H54 (cell line): Measurements from ENCODE around the gene CSNK2A1.

Source experiments
- DNase-seq: peaks from one replicate; pipeline ENCODE4 v3.0.0; 2011; ENCODE audit warnings: low spot score, mixed read lengths; ENCODE audit not compliant: insufficient read length
- FAIRE-seq: peaks from 3 replicates; lab custom pipeline; 2011; peaks lifted over from hg19 to GRCh38; lab: Jason Lieb, UNC
- POLR2A ChIP-seq: IDR thresholded peaks from 2 replicates; pipeline ENCODE4 v1.6.1; 2011; ENCODE audit warnings: low read depth, mild to moderate bottlenecking, low read length

The CSNK2A1 gene

DNA sequence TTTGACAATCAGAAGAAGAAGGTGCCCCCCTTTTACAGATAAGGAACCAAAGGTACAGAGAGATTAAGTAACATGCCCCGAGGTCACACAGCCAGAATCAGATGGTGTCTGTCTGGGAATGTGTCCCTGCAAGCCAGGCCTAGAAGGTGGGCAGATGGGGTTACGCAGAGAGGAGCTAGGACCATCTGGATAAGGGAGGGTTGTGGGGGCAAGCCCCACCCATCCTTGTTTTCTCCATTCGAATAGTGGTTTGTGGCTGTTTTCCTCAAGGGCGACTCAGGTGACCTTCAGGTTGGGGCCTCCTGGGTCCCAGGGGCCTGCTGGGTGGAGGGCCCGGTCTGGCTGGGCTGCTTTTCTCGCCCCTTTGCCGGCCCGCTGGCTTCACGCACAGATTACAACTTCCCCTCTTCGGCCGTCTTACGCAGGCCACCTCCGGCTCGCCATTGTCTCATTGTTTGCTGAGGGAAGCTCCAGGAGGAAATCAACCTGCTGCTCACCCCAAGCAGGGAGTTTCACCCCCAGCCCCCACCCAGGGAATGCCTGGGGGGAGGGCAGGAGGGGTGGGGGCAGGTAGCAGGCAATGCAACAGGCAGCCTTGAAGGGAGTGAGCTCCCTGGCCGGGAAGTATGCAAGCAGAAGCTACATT is 30.8 kb upstream of the CSNK2A1 start:
- FAIRE-seq (no peak), DNase-seq (no peak)
- no peak for TF ChIP-seq POLR2A

DNA sequence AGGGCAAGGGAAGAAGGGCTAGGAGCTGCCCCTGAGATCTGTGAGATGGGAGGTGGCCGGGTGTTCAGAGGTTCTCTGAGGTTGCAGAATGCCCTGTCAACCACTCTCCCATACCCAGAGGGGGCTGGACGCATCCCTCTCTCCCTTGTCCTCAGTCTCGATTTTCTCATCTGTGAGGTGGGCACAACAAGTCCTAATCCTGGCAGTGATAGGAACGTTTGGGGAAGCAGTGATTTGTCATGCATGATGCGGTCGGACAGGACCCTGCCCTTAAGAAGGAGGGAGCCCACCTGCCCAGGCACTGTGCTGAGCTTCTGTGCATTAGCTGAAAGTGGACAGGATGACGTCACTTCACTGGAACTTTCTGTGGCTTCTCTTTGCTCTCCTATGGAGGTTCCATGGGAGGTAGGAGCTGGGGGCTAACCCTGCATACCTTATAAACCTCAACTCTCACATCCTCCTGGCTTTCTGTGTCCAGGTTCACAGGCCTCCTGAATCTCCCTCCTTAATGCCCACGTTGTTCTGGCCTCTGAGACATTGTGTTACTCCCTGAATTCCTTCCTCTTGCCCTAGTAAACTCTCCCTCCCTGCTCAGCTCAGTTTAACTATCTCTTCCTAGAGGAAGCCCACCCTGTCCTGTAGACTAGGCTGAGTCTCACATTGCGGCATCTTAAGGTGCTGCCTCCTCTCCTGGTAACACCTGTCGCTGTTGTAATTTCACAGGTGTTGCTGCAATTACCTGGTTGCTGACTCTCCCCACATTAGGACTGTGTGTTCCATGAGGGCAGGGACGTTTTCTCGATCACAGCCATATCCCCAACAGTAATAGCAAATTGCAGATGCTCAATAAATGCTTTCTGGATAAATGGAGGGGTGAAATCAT is 30.1 kb upstream of the CSNK2A1 start:
- no peak for DNase-seq
- FAIRE-seq = no peak
- TF ChIP-seq POLR2A = no peak

DNA sequence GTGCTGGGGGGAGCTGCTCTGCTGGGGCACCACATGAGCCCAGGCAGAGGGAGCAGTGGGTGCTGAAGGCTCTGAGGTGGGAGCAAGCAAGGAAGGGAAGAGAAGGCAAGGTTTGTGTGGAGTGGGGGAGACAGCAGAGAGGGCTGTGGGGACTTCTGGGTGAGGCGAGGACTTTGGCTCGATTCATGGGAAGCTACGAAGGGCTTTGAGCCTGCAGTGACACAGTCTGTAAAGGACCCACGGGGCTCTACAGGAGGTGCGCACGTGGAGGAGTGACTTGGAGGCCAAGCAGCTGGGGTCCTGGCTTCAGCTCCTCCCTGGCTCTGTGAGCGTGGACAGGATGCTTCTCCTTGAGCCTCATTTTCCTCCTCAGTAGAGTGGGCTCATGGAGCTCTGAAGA is 29.1 kb upstream of the CSNK2A1 start:
- no peak for TF ChIP-seq POLR2A
- no peak for DNase-seq
- no peak for FAIRE-seq

DNA sequence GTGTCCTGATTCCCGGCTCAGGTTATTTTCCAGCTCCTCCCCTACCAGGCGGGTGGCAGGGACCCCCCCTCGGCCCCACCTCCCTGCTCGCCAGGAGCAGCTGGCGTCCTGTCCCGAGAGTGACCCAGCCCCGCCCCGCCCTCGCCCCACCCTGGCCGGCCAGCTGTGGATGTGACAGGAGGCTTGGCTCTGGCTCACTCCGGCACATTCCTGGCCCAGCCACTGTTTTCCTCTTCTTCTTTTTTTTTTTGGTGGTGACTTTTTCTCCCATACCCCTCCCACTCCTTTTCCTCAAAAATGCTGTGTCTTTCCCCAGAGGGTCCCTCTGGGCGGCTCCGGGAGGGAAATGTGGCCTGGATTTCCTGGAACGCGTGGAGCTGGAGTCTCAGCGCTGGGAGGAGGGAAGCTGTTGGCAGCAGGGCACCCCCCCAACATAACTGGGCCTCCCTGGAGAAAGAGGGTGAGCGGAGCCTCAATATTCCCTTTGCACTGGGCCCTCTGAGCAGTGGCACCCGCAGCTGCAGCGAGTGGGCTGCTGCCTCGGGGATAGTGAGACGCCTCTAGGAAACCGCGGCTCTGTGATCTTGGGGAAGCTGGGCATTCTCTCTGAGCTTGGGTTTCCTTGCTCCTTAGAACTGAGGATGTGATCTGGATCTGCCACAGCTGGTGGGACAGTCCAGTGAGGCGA is 28.3 kb upstream of the CSNK2A1 start:
- DNase-seq = no peak
- TF ChIP-seq POLR2A = no peak
- FAIRE-seq = no peak

DNA sequence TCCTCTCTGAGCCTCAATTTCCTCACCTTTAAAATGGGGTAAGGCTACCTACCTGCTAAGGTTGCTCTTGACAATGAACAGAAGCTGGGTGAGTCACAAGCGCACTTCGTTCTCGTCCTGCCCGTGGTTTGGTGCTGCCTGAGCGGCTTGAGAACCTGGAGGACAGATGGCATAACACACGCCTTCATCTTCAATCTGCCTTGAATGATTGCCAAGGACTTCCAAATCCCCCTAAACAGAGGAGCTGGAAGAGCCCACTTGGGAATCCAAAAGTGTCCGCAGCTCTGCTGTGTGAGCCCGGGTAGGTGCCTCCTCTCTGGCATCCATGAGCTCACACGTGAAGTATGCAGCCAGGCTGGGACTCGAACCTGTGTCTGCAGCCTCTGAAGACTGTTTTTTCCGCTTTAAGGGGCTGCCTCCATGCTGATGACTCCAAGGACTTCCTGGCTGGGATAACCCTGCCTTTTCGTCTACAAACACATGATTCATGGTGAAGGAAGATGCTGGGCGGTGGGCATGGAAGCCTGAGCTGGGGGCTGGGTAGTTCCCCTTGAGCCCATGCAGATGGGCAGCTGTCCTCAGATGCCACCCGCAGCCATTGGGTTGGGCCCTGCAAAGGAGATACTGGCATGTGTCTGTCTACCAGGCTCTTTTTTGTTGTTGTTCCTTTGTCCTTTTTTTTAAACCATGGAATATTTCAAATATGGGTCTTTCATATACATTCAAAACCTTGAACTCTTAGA is 25.3 kb upstream of the CSNK2A1 start:
- no peak for DNase-seq
- no peak for FAIRE-seq
- TF ChIP-seq POLR2A = no peak

DNA sequence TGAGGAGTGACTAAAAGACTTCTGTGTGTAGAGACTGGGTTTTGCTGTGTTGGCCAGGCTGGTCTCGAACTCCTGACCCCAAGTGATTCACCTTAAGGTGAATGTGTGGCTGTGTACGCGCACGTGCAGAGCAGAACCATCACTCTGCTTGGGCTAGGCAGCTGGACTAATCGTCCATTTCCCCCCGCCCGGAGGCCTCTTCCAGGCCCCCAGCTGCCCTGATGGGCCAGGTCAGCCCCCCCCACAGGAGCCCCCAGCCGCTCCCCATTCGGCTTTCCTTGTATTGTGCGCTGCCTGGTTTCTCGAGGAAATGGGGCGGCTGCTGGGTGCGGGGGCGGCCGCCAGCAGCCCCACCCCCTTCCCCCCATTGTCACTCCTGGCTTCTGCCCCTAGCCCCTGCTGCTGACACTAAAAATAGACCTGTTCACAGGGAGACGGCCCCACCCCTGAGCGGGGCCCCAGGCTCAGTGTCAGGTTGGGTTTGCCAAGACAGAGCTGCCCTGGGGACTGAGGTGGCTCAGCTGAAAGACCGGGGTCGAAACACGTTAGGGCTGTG is 24.6 kb upstream of the CSNK2A1 start:
- DNase-seq (no peak), FAIRE-seq (no peak)
- no peak for TF ChIP-seq POLR2A

DNA sequence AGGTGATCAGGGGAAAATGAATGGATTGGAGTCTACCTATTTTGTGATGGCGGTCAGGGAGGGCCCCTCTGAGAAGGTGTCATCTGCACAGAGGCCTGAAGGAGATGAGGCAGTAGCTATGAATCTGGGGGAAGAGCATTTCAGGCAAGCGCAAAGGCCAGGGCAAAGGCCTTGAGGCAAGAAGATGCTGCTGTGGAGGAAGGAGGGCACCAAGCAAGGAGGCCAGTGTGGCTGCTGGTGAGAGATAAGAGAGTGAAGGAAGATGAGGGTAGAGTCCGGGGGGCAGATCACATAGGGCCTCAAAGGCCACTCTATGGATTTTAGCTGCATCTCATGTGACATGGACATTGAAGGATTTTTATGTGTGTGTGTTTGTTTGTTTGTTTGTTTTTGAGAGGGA is 20.6 kb upstream of the CSNK2A1 start:
- DNase-seq (no peak), FAIRE-seq (no peak)
- TF ChIP-seq POLR2A = no peak

DNA sequence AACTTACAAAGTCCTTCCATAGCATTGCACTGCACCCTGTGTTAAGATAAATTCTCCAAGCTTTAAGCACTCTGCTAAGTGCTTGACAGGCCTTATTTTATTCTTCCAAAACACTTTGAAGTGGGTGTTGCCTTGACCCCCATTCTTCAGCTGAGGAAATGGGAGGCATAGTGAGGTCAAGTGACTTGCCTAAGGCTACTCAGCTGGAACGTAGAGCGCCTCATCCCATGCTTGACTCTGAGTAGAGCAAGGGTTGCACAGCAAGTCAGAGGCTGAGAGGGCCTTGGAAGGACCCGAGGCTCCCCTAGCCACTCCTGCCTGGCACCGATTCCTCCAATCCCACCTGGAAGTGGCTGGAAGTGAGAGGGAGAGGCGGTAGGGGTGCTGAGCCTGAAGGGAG is 19.6 kb upstream of the CSNK2A1 start:
- DNase-seq = no peak
- no peak for TF ChIP-seq POLR2A
- FAIRE-seq = no peak

DNA sequence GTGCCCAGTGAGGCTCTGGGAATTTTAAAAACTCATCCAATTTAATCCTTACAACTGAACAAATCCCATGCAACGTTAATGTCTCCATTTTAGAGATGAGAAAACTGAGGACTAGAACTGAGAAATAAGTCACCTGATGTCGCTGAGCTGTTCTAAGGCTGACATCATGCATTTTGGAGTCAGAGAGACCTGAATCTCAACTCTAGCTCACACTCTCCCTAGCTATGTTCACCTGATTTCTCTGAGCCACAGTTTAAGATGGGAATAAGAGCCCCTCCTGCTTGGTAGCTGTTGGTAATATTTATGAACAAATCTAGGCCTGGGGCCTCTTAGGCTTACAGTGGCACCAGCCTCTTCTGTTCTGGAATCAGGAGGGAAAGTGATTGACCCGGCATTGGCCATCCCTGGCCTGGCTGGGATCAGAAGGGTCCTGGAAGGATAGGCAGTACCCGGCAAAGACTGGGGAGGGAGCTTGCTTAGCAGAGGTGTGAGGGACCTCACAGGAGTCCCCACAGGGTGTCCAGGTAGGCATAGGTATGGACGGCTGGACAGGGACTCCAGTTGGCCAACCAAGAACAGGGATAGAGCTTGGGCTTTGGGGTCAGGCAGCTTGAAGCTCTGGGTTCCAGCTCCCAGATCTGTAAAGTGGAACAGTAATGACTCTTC is 18.8 kb upstream of the CSNK2A1 start:
- DNase-seq = no peak
- TF ChIP-seq POLR2A = no peak
- no peak for FAIRE-seq

DNA sequence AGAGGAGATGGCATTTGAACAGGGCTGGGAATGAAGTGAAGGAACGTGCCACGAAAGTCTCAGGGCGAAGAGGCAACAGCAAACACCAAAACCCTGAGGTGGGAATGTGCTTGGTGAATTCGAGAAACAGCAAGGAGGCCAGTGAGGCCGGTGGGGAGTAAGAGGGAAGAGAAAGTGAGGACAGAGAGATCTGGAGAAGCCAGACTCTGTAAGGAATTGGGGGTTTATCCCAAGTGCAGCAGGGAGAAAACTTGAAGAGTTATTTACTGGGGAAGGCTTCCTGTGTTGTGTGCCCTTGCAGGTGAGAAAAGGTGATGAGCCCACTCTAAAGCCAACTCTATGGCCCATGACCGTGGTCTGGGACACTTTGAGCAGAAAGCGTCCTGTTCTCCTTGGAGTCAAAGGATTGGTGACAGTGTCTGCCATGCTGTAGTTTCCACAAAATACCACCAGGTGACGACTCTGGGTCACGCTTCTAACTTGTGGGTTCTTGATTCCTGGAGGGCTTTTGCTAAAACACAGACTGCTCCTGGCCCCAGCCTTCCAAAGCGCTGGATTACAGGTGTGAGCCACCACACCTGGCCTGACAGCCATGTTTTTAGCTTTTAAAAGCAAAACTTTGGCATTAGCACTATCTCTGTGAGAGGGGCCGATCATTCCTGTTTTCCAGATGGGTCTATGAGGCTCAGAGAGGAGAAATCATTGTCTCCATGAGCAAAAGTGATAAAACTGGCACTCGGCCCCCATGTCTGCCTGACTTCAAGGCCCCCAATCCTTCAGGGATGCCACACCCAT is 18.0 kb upstream of the CSNK2A1 start:
- DNase-seq (peak; percentile 57), FAIRE-seq (no peak)
- no peak for TF ChIP-seq POLR2A

DNA sequence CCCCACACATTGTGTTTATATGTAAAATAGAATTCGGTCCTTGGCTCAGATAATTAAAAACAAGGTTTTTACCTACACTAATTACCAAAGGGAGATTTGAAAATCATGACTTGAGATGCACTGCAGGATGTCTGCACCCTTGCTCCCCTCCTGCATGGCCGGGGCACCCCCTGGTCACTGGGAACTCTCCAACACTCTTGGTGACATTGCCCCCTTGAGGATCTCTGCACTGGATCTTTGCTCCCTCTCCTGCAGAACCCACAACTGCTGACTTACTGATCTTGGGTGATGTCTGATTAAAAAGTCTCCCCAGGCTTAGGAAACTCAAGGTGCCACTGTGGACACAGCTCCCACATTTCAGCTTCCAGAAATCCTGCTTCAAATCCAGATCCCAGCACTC is 17.1 kb upstream of the CSNK2A1 start:
- TF ChIP-seq POLR2A = no peak
- FAIRE-seq = no peak
- DNase-seq = no peak

DNA sequence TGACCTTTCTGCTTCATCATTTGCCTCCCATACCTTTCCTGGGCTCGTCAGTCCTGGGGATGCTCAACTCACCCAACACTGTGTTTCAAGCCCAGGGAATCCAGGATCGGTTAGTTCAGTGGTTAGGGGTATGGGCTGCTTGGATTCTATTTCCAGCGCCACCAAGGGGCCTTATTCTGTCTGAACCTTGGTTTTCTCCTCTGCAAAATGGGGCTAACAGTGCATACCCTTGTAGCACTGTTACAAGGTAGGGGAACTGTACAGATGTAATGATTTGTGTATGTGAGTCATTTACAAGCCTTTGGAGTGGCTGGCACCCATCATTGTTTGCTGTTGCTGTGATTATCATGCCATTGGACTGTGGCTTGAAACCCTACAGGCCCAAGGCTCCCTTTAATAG is 14.5 kb upstream of the CSNK2A1 start:
- no peak for FAIRE-seq
- TF ChIP-seq POLR2A = no peak
- no peak for DNase-seq

DNA sequence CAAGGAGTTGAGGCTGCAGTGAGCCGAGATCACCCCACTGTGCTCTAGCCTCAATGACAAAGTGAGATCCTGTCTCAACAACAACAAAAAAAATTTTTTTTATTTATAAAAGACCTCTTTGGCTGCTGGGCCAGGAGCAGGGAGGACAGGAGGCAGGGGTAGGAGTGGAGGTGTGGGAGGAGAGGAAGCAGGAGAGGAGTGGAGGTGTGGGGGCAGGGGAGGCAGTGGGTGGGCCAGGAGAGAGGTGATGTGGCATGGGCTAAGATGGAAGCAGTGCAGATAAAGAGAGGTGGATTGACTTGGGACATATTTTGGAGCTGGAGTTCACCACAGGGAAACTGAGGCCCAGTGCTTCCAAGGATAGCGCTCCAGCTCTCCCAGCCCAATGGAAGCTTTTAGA is 13.4 kb upstream of the CSNK2A1 start:
- FAIRE-seq (no peak), DNase-seq (no peak)
- TF ChIP-seq POLR2A = no peak
